ENCODE results near the gene PTGDS.

DNA sequence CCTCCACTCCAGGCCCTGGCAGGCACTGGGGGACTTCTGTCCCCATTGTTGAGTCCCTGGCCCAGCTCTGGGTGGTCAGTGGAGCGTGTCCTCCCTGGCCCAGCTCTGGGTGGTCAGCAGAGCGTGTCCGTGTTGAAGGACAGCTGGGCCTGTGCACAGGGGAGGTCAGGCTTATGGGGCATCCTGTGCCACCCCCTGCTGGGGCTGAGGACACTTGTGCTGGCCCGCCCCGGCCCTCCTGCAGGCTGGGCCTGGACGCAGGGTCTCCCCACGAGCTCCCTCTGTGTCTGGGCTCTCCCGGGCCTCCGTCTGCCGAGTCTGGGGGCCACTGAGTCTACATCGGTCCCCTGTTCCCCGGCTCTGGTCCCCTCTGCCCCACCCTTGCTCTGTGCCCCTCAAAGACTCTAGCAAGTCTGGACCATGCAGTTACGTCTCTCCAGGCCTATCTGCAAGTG is 30.5 kb downstream of the PTGDS start:
- no peak for TF ChIP-seq POLR2A (IDR thresholded peaks at IDR 0.05; ENCODE audit: low read depth, low read length)
- TF ChIP-seq TAF1 (IDR thresholded peaks at IDR 0.05; ENCODE audit: low read depth, low read length) = no peak
- no peak for TF ChIP-seq POLR2AphosphoS5 (IDR thresholded peaks at IDR 0.05; ENCODE audit: low read depth, low read length)
- no peak for TF ChIP-seq PAX5 (IDR thresholded peaks at IDR 0.05; ENCODE audit: insufficient read depth, low read length, severe bottlenecking)
- TF ChIP-seq POU2F2 (IDR thresholded peaks at IDR 0.05; ENCODE audit: low read depth, low read length) = no peak

All from GM12891 (cell line).